ENCODE measurements around the gene PRSS38. TPM values are rescaled to one million over a fixed set of nuclear protein-coding genes. Genes with fewer than 3 reads are reported as not detected.

Gene PRSS38
- total RNA-seq, 1 donor from 2014 or later = not detected

DNA sequence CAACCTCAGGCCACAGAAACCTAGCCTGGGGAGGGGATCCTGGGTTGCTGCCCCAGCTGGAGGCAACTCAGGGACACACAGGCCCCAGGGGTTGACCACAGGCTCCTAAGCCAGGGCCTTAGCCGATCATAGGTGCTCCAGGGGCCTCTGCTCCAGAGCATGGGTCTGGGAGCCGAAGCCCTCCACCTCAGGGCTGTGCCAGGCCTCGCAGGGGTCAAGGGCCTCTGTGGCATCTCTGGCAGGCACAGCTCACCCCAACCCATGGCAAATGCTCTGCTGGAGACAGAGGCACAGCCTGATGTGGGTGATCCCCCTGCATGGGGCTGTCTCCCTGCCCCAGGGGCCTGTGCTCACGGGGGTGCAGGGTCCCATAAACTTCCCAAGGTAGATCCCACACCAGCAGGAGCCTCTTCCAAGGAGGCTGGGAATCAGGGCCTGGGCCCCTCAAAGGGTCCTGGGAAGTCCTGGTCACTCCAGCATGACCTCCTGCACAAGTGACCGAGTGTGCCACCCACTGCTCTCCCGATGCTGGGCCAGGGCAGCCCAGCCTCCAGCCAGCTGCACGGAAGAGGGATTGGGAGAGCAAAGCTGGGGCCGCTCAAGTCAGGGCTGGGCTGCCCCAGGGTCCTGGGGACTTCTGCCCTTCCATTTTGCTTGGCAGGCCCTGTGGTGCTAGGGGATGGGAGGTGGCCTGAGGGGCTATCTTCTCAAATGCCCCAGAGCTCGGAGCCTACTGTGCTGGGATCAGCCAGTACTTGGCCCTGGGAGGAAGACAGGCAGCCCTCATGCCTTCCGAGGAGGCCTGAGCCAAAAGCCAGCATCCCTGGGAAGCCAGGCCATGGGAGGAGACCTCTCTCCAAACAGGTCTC, 22.2 kb upstream of the PRSS38 start:
- no peak for DNase-seq (ENCODE audit: low spot score)

DNA sequence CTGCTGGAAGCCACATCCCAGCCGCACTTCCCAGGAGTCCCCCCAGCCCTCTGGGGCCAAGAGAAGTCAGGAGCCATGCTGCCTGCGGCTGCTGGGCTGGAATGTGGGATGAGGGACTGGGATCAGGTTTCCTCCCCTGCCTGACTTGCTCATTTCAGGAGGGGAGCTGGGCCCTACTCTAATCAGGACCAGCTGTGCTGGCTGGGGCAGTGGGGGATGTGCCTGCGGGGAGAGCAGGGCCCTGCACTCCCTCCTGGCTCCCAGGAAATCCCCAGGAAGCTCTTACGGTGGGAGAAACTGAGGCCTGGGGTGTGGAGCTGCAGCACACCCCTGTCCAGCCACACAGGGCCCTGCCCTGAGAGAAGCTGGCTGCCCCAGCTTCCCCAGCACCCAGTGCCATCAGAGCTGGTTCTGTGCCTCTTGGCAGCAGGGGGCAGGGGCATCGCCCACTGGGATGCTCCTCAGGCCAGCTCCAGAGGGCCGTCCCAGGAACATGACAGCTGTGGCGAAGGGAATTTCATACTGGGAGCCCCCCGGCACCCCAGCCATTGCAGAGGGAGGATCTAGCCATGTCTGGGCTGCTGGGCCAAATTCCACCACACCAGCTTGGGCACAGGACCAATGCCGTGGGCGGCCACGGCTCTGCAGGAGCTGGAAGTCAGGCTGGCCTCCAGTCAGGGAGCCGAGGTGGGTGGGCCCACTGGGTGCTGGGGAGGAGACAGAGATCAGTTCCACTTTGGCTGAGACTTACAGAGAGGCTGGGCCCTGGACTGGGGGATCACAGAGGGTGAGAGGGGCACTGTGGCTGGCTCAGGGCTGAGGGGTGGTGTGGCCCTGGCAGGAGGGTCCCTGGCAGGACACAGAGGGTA, 21.3 kb upstream of the PRSS38 start:
- DNase-seq (ENCODE audit: low spot score) = peak; percentile 90

DNA sequence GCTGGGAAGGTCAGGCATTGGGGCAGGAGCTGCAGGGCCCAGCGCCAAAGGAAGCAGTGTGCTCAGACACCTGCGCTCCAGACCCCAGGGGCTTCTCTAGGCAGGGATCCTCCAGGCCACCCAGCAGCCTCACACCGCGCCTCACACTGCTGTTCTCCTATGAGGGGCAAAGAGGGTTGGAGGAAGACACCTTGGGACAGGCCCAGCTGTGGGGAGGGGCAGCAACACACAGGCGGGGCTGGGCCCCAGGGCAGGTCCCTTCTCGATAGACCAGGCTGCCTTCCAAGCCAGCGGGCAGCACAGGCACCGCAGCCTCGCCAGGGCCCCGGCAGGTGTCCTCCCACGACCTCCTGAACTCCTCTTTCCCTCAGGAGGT, 20.7 kb upstream of the PRSS38 start:
- DNase-seq (ENCODE audit: low spot score) = no peak

DNA sequence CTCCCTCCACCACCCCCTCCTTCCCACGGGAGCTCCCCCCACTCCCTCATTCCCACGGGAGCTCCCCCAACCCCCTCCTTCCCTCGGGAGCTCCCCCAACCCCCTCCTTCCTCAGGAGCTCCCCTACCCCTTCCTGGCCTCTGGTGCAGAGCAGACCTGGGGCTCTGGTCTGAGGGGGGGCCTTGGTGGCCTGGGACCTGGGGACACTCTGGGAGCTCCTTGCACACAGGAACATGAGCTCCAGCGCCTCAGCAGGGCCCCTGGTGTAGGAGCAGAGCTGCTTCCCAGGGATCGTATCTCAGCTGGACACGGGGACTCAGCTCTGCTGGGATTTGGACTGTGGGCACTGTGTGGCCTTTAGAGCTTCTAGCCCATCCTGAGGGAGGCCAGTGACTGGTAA, 19.7 kb upstream of the PRSS38 start:
- DNase-seq (ENCODE audit: low spot score) = no peak

DNA sequence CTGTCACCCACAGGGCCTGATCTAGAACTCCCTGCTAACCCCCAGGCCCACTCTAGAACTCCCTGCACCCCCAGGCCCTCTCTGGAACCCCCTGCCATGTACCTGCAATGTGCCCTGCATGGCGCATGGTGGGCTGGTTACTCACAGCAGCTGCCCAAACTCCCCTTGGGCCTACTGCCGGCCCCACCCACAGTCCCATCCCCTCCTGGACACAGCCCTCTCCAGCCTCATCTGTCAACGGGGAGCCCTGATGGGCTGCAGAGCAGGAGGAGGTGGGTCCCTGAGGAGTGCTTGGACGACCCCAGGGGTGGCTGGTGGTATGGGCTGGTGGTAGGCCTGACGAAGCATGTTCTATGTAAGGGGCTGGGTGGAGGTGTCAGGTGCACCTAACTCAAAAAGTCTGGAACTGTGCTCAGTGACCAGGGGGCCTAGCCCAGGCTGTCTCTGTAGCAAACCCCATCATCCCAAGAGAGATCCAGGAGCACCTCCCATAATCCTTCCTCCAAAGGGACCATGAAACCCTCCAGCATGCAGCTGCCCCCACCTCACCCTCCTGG, 19.0 kb upstream of the PRSS38 start:
- no peak for DNase-seq (ENCODE audit: low spot score)

DNA sequence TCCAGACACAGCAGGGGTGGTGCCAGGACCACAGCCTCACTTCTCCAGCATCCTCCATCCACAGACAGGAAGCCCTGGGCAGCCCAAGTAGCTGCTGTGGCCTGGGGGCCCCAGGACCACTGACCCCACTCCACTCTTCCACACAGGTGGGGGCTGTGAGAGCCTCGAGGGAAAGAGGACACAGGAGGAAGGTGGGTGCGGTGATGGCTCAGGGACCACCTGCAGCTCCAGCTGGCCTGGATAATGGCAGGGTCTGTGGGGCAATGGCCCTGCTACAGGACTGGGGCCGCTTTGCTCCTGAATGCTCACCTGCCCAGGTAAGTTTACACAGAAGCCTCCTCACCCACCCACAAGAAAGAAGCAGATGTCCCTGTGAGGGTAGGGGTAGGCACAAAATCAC, 18.3 kb upstream of the PRSS38 start:
- no peak for DNase-seq (ENCODE audit: low spot score)

DNA sequence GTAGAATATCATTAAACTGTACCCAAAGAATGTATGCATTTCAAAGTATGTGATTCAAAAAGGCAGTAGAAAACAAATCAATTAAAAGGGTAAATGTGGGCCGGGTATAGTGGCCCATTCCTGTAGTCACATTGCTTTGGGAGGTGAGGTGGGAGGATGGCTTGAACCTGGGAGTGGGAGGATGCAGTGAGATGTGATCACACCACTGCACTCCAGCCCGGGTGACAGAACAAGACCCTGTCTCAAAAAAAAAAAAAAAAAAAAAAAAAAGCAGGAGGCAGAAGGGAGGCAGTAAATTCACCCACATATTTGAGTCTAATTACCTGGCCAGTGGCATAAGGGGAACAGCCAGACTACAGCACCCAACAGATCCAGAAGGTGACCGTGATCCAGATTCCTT, 17.9 kb upstream of the PRSS38 start:
- DNase-seq (ENCODE audit: low spot score) = no peak

DNA sequence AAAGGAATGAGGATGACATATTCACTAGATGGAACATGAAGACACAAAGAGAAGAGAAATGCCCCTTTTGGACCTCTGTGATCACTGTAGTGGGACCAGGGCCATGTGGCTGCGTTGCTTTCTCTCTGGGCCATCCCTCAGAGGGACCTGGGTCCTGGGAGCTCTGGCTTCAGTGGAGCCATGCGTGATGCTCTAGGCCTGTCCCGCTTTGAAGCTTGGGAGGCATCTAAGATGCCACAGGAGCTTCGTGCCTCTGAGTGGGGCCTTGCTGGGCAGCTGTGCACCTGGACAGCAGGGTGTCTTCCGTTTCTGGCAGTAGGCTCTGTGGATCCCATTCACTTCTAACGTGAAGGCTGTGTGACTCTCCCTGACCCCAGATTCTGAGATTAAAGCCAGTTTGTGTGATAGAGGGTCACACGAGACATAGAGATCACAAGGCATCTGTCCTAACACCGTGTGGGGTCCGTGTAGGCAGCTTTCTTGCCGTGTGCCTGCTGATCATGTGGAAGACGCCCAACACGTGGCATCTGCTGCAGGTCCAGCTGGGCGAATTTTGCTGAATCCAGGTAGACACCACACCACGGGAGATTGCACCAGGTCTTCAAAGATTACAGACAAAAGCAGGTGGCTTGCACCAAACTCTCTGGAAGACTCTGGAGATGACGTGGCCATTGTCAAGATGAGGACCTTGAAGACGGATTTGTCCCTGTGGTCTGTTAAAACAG, 17.2 kb upstream of the PRSS38 start:
- DNase-seq (ENCODE audit: low spot score) = no peak

DNA sequence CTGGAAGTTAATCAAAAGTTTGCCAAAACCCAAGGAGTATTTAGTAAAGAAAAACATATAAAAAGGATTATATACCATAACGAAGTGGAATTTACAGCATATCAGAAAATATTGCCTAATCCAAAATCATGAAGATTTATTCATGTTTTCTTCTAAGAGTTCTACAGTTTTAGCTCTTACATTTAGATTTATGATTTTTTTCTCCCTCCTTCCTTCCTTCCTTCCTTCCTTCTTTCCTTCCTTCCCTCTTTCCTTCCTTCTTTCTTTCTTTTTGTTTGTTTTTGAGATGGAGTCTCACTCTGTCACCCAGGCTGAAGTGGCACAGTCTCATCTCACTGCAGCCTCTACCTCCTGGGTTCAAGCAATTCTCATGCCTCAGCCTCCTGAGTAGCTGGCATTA, 15.7 kb upstream of the PRSS38 start:
- no peak for DNase-seq (ENCODE audit: low spot score)

DNA sequence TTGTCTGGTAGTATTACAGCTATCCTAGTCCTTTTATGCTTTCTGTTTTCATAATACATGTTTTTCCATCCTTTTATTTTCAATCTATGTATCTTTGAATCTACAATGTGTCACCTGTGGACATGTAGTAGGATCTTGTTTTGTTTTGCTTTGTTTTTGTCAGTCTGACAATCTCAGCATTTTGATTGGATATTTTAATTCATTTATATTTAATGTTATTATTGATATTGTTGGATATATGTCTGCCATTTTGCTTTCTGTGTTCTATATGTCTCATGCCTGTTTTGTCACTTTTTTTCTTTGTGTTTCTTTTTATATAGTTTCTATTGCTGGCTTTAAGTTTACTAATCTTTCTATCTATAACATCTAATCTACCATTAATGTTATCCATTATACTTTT, 11.5 kb upstream of the PRSS38 start:
- no peak for DNase-seq (ENCODE audit: low spot score)

DNA sequence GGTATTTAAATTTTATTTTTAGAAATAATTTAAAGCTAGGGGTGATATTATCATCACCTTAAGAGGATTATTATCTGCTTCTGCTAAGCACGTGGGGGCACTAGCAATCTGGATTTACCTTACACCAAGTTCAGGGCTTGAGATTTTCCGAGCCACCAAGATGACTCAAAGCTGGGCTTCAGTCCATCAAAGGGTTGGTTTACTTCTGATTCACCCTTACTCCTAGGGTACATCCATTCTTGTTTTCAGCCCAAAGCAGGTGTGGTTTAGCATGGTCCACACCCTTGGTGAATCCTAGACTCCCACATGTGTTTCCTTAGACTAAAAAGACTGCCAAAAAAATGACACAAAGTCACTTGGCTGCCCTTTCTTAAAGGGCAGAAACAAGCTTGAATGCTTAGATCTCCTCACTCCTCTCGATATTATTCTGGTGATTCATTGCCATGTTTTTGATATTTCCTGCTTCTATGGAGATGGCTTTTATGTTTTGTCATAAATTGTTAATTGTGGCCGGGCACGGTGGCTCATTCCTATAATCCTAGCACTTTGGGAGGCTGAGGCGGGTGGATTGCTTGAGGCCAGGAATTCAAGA, 9.8 kb upstream of the PRSS38 start:
- no peak for DNase-seq (ENCODE audit: low spot score)

DNA sequence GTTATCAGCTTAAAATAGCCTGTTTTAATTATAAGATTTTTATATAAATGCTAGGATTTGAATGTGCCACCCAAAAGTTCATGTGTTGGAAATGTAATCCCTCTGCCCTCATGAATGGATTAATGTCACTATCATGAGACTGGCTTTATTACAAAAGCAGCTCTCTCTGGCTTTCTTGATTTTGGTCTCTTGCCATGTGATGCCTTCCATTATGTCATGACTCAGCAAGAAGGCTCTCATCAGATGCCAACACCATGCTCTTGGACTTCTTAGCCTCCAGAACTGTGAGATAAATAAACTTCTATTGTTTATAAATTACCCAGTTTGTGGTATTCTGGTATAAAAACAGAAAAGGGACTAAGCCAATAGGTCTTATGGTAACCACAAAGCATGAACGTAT, 6.9 kb upstream of the PRSS38 start:
- no peak for DNase-seq (ENCODE audit: low spot score)

DNA sequence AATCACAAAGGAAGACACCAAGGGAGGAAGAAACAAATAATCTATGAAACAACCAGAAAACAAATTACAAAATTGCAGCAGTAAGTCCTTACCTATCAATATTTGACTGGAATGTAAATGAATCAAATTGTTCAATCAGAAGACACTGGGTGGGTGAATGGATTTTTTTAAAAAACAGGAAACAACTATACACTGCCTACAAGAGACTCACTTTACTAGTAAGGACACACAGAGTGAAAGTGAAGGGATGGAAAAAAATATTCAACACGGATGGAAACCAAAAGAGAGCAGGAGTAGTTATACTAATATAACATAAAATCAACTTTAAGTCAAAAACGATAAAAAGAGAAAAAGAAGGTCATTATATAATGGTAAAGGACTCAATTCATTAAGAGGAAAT, 6.4 kb upstream of the PRSS38 start:
- DNase-seq (ENCODE audit: low spot score) = no peak

DNA sequence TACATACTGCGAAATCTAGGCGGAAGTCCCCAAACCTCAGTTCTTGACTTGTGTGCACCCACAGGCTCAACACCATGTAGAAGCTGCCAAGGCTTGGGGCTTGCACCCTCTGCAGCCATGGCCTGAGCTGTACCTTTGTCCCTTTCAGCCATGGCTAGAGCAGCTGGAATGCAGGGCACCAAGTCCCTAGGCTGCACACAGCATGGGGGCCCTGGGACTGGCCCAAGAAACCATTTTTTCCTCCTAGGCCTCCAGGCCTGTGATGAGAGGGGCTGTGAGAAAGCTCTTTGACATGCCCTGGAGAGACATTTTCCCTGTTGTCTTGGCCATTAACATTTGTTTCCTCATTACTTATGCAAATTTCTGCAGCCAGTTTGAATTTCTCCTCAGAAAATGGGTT, 1.5 kb upstream of the PRSS38 start:
- DNase-seq (ENCODE audit: low spot score) = no peak

DNA sequence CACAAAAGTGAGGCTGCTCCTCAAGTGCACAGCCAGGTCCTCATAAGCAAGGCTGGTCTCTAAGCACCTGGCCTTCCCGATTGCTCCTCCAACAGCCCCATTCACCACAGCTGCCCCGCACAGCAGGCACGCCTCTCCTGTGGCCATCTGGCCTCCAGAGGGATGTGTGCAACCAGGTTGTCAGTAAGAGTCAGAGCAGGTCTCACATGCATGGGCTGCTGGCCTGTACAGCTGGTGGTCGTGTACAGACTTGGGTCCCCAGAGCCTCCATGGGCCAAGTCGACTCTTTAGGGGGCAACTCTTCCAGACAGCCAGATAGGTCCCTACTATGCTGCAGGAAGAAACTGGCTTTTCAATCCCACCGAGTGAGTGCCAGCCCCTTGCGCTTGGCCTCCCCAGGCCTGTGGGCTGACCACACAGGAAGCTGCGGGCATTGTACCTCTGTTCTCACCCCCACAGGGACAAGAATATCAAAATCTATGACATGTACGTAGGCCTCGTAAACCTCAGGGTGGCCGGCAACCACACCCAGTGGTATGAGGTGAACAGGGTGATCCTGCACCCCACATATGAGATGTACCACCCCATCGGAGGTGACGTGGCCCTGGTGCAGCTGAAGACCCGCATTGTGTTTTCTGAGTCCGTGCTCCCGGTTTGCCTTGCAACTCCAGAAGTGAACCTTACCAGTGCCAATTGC, 1.4 kb downstream of the PRSS38 start:
- no peak for DNase-seq (ENCODE audit: low spot score)

DNA sequence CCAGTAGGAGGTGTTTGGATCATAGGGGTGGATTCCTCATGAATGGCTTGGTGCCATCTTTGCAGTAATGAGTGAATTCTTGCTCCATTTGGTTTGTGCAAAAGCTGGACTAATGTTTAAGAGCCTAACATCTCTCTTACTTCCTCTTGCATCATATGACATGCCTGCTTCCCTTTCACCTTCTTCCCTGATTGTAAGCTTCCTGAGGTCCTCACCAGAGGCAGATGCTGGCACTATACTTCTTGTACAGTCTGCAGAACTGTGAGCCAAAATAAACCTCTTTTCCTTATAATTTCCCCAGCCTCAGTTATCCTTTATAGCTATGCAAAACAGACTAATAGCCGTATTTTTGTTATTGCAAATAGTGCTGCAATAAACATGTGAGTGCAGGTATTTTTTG, 8.1 kb downstream of the PRSS38 start:
- no peak for DNase-seq (ENCODE audit: low spot score)

DNA sequence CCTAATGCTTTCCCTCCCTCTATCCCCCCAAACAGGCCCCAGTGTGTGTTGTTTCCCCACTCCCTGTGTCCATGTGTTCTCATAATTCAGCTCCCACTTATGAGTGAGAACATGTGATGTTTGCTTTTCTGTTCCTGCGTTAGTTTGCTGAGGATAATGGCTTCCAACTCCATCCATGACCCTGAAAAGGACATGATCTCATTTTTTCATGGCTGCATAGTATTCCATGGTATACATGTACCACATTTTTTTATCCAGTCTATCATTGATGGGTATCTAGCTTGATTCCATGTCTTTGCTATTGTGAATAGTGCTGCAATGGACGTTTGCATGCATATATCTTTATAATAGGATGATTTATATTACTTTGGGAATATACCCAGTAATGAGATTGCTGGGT, 8.7 kb downstream of the PRSS38 start:
- DNase-seq (ENCODE audit: low spot score) = no peak

DNA sequence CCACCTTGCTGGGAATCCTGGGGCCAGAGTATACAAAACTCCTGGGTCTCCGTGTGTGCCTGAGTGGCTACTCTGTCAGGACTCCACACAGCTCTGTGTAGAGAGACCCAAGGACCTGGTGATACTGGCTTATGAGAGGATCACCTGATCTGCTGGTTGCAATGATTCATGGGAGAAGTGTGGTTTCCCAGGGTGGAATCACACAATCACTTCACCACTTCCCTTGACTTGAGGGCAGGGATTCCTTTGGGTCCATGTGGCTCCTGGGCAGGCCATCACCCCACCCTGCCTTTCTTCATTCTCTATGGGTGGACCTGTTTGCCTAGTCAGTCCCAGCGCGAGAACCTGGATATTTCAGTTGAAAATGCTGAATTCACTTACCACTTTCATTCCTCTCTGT, 13.3 kb downstream of the PRSS38 start:
- DNase-seq (ENCODE audit: low spot score) = no peak

DNA sequence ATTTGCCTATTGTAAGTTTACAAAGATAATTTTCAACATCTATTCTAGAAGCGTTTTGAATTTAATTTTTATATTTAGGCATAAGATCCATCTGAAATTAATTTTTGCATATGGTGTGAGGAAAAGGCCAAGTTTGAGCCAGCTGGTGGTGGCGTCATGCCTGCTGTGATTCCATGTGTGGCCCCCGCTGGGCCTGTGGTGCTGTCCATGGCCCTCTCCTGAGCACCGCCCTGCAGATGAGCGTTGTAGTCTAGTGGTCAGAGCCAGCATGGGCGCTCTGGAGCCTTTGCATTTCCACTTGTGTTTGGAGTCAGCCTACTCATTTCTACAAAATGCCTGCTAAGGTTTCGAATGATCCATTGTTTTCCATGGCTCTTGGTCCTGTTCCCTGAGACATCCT, 22.7 kb downstream of the PRSS38 start:
- no peak for DNase-seq (ENCODE audit: low spot score)

DNA sequence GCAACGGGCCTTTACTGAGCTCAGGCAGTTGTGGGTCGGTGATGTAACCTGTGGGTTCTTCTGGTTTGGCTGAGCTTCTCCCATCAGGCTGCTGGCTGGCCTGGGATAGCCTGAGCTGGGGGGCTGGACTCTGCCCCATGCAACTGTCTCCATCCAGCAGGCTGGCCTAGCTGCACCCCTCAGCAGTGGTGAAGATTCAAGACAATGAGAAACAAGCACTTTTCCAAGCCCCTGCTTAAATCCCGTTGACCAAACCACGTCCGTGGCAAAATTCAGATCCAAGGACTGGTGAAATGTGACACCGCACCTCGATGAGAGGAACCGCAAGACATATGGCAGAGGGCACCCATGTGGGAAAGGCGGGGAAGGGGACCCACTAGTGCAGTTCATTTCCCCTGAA, 25.6 kb downstream of the PRSS38 start:
- no peak for DNase-seq (ENCODE audit: low spot score)
